Stimulated activated naive CD4-positive, alpha-beta T cell treated with Interleukin-2 at 50 U/mL for 16 hours (primary cell): ENCODE data around the gene SLC2A6.
"Not testable (repeated sequence)": the region's sequence is repeated elsewhere in the genome, so short reads cannot be mapped to it uniquely, and the experiment has no call there.

Experiments
- DNase-seq: peaks from one replicate; lab custom pipeline; 2025; lab: John Stamatoyannopoulos, UW

SLC2A6 gene

DNA sequence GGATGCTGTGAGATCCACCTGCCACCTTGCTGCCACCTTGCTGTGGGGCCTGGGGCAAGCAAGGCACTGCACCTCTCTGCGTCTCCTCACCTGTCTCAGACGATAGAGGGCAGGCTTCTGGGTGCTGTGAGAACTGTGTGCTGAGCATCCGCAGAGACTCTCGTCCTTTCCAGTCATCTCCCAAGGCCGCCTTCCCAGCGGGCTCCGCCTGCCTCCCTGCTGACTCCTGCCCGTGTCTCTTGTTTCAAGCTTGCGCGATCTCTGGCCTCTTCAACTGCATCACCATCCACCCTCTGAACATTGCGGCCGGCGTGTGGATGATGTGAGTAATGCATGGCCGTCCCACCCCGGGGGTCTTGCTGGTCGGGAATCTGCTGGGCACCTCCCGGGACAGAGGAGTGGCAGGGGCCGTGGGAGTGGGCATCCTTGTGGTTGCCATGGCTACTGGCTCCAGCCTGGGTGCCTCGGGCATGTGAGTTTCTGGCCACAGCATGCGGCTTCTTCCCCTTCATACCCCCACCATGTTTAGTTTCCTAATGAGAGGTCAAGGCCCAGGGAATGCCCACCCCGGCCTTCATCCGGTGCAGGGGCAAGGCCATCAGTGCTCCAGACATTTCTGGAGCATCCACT lies 15.6 kb downstream of the SLC2A6 start:
- DNase-seq = no peak

DNA sequence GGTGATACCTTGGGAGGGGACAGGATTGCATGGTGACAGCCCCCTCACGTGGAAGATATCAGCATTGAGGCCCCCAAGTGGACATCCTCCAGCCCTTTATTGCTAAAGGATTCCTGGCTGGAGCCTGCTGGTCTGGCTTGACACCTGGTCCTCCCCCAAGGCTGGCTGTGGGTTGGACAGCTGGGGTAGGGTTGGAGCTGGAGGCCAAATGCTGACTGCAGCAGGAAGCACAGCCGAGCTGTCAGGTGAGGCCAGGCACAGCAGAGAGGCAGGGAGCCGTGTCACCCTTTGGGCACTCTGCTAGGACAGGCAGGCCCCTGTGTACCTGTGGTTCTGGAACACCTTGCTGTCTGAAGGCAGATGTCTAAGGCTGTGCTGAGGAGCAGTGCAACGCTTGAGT lies 16.9 kb downstream of the SLC2A6 start:
- no peak for DNase-seq

DNA sequence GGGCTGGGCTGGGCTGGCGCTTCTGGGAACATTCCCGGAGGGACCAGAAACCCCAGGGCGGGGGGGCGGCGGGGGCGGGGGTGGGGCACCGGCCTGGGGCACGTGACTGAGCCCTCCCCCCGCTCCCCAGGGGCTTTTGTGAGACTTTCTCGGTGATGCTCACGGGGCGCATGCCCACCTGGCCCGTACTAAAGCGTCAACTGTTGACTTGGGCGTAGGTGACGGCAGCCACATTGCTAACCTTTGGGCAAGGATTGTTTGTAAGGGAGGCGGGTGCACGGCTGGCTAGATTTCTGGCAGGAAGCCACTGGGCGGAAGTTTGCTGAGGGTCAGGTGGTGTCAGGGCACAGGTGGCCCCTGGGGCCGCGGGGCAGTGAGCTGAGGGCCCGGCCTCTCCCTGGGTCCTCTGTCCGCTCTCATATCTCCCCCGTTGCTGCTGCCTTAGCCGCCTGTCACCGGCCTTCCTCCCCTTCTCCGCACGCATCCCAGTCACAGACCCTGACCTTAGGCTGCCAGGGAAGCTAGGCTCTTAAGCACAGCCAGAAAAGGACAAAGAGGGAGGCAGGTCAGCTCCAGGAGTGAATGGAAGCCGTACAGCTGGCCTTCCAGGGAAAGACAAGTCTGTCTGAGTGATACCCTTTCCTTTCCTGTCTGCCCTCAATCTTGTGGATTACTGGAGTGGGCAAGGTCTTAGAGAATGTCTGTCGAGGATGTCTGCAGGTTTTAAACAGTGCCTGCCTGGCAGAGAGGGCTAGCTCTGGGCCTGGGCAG lies 18.3 kb downstream of the SLC2A6 start:
- peak; percentile 22 for DNase-seq

DNA sequence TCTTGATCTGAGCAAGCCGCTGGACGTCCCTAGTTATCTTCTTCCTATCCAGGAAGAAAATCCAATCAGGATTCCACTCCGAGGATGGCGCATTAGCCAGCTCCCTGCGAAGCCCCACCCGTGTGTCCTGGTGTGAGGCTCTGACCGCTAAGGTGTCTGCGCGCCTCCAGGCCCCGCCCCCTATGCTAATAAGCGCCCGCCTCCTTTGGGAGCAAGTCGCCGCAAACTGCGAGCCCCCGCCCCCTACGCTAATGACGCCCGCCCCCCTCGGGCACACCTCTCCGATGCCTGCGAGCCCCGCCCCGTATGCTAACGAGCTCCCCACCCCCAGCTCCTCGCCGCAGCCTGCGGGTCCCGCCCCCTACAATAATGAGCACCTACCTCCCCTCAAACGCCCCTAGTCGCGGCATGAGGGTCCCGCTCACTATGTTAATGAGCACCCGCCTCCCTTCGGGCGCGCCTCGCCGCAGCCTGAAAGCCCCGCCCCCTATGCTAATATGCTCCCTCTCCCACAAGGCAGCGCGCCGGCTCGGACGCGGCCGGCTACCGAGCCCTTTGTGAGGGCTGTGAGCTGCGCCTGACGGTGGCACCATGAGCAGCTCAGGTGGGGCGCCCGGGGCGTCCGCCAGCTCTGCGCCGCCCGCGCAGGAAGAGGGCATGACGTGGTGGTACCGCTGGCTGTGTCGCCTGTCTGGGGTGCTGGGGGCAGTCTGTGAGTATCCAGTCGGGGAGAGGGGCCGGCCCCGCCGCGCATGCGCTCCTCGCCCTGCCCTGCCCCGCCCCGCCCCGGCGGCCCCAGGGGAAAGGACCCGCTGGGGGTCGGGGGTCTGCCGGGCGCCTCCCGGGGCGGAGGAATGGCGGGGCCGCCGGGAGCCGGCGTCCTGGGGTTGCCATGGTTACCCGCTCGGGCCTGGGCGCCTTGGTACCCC lies 19.2 kb downstream of the SLC2A6 start, which contains the start of gene CACFD1:
Gene CACFD1, plus strand, starts transcription at position 503 of the 929 bp plus-strand sequence. Its CDS starts 89 bp downstream, at position 592.
- peak; percentile 93 for DNase-seq

DNA sequence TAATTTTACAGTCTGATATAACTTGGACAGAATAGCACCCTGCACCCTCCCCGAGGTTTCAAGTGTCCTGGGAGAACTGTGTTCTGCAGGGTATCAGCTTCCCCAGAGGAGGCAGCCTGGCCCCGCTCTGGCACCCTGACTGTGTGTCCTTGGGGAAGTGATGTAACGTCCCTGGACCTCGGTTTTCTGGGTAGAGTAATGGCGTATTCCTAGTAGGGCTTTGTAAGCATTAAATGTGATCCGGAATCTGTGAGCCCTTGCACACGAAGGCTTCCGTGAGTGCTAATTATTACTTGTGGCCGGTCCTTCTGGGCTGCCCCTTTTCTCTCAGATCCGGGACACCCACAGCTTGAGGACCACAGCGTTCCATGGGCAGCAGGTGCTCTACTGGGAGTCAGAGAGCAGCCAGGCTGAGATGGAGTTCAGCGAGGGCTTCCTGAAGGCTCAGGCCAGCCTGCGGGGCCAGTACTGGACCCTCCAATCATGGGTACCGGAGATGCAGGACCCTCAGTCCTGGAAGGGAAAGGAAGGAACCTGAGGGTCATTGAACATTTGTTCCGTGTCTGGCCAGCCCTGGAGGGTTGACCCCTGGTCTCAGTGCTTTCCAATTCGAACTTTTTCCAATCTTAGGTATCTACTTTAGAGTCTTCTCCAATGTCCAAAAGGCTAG lies 20.1 kb downstream of the SLC2A6 start:
- no peak for DNase-seq

DNA sequence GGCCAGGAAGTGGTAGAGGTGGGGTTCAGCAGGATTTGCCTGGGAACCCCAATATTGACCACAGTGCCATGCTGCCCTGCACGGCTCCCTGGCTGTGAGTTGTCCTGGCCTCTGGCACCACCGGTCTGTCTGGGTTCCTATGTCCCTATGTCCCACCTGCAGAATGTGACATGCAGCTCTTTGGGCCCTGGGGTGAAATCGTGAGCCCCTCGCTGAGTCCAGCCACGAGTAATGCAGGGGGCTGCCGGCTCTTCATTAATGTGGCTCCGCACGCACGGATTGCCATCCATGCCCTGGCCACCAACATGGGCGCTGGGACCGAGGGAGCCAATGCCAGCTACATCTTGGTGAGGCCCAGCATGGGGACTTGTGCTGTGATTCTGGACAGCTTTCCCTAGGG lies 21.2 kb downstream of the SLC2A6 start:
- DNase-seq = no peak

DNA sequence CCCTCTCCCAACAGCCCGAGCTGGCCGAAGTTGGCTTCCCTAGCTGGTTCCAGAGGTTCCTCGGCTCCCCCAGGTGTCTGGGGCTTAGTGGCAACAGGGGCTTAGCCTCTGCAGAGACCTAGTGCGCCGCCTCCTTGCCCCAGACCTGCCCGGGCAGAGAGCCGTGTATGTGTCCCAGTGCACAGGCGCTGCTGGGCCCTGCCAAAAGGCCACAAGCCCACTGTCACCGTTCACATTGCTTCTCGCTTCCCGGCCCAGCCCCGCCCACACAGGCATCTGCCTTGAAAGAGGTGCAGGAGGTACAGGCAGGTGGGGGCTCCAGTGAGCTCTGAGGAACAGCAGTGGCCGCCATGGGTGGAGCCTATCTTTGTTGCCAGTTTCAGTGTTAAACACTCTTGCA lies 21.7 kb downstream of the SLC2A6 start:
- DNase-seq = no peak

DNA sequence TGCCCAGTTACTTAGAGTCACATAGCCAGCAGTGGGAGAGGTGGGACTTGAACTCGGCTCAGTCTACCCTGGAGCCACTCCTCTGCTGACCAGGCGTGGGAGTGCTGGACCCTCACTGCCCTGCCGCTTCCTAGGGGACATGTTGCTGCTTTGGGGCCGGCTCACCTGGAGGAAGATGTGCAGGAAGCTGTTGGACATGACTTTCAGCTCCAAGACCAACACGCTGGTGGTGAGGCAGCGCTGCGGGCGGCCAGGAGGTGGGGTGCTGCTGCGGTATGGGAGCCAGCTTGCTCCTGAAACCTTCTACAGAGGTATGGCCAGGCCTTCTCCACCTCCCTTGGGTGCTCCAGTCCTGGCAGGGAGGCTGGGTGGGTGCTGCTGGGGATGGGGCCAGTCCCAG lies 22.5 kb downstream of the SLC2A6 start:
- DNase-seq = no peak

DNA sequence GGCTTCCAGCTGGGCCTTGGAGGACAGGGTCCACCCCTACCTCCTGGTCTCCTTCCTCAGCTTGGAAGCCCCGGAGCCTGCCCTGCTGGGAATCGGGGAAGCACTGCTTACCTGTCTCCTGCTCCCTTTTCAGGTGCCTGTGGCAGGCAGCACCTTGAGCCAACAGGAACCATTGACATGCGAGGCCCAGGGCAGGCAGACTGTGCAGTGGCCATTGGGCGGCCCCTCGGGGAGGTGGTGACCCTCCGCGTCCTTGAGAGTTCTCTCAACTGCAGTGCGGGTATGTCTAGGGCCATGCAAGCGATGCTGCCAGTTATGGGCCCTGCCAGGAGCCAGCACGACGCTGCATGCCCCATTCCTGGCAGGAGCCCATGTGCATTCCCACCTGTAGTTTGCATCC lies 23.0 kb downstream of the SLC2A6 start:
- DNase-seq = no peak

DNA sequence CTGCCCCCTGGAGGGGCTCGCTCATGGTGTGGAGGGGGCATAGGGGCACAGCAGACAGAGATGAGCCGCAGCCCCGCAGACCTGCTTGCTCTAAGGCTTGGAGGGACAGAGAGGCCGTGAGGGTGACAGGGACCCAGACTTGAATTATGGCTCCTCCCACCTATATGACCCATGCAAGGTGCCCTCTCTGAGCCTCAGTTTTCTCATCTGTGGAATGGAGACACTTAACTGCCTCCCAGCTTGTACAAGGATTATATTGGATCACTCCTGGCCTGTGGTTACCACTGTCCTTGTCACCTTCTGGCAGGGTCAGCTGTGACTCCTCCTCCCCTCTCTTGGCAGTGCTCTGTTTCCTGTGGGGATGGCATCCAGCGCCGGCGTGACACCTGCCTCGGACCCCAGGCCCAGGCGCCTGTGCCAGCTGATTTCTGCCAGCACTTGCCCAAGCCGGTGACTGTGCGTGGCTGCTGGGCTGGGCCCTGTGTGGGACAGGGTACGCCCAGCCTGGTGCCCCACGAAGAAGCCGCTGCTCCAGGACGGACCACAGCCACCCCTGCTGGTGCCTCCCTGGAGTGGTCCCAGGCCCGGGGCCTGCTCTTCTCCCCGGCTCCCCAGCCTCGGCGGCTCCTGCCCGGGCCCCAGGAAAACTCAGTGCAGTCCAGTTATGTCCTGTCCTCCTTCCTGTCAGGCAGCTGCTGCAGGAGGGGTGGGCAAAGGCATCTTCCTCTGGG lies 23.8 kb downstream of the SLC2A6 start:
- DNase-seq = no peak

DNA sequence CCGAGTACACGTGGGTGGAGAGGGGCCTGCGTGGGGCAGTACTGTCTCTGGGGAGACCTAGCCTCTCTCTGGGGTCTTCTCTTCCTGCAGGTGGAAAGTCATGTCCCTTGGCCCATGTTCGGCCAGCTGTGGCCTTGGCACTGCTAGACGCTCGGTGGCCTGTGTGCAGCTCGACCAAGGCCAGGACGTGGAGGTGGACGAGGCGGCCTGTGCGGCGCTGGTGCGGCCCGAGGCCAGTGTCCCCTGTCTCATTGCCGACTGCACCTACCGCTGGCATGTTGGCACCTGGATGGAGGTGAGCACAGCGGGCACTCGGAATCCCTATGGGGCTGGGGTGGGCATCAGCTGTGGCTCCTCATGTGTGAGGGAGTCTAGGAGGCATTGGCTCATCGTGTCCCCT lies 24.6 kb downstream of the SLC2A6 start:
- DNase-seq = no peak

DNA sequence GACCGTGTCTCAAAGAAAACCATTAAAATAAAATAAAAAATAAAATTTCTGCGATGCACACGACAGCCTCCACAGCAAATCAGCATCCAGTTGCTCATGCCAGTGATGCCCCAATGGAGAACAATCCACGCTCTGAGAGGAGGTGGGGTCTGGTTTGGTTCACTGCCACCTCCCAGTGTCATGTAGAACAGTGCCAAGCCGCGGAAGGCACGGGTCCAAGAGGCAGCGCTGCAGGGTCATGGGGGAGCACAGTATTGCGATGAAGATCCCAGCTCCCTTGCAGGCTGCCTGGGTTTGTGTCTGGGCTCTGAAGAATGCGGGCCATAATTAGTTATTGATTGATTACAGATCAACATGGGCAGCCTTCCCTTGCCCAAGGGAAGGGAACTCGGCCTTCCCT lies 25.2 kb downstream of the SLC2A6 start:
- DNase-seq = no peak

DNA sequence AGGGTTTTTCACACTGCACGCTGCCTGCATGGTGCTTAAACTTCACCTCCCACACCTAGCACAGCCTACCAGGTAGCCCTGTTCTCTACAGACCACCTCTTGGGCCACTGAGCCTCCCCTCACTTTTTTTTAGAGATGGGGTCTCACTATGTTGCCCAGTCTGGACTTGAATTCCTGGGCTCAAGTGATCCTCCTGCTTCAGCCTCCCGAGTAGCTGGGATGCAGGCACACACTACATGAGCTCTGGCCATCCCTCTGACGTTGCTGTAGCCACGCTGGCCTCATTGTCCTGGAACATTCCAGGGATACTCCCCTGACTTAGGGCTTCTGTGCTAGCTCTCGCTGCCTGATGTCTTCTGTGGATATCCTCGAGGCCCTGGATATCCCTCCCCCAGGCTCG lies 26.3 kb downstream of the SLC2A6 start:
- DNase-seq = no peak

DNA sequence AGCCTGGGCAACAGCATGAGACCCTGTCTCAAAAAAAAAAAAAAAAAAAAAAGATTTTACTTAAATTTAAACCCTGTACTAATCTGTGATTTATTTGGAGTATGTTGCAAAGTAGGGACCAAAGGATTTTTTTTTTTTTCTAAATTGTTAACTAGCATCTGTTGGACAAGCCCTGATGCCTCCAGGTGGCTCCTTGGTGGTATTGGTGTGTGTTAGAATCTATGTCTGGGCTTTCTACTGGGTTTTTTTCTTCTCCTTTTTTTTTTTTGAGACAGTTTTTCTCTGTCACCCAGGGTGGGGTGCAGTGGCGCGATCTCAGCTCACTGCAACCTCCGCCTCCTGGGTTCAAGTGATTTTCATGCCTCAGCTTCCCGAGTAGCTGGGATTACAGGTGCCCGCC lies 27.0 kb downstream of the SLC2A6 start:
- not testable (repeated sequence) for DNase-seq

DNA sequence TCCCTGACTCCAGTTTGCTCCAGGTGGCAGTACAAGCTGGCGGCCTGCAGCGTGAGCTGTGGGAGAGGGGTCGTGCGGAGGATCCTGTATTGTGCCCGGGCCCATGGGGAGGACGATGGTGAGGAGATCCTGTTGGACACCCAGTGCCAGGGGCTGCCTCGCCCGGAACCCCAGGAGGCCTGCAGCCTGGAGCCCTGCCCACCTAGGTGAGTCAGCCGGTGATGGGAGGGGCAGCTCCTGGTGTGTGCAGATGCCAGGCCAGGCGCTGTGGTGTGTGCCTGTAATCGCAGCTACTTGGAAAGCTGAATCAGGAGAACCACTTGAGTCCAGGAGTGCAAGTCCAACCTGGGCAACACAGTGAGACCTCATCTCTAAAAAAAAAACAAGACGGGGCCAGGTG lies 29.1 kb downstream of the SLC2A6 start:
- no peak for DNase-seq

DNA sequence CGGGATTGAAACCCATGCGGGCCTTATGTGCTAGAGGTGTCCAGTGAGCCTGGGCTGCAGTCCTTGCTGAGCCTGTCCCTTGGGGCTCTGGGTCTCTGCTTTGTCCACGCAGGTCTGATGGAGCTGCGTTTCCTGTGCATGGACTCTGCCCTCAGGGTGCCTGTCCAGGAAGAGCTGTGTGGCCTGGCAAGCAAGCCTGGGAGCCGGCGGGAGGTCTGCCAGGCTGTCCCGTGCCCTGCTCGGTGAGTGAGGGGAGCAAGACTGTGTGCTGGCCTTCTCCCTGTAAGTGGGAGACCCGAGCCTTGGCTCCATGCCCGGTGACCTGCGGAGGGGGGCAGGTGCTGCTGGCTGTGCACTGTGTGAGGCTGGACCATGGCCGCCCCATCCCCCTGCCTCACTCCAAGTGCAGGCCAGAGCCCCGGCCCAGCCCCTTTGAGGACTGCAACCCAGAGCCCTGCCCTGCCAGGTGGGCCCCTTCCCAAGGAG lies 30.4 kb downstream of the SLC2A6 start:
- DNase-seq = no peak

DNA sequence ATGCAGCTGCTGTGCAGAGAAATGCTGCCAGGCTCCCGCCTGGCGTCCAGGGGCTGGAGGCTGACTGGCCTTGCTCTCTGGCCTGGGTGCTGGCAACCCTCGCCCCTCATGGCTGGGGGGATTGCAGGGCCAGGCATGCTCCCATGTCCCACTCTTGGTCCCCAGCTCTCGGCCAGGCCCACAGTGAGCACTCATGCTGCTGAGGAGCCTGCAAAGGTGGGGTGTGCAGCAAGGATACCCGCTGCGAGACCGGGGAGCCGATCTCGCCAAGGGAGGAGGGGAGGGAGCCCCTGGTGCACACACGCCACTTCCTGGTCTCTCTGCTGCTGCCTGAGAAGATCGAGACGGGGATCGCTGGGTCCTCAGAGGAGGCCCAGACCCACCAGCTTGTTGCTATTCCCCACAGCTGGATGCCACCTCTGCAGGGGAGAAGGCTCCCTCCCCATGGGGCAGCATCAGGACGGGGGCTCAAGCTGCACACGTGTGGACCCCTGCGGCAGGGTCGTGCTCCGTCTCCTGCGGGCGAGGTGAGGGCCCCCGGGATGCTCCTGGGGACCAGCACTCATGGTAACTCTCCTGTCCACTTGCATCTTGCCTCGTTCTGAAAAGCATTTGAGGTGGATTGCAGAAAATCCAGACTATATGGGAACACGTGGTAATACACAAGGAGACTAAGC lies 33.5 kb downstream of the SLC2A6 start:
- DNase-seq = no peak

DNA sequence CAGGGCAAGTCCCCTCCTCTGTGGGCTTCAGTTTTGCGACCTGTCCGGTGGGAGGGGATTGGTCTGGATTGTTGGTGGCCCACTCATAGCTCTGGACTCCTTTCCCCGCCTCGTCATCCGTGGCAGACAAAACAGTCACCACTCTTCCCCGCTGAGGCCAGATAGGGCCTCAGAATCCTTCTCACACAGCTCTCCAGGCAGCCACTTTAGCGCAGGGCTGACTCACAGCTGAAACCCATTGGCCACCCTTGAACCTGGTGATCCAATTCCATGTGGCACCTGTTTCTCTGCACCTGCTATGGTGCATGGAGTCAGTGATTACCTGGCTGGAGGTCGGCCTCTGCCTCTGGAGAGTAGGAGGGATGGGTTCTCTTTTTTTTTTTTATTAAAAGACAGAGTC lies 34.9 kb downstream of the SLC2A6 start:
- no peak for DNase-seq

DNA sequence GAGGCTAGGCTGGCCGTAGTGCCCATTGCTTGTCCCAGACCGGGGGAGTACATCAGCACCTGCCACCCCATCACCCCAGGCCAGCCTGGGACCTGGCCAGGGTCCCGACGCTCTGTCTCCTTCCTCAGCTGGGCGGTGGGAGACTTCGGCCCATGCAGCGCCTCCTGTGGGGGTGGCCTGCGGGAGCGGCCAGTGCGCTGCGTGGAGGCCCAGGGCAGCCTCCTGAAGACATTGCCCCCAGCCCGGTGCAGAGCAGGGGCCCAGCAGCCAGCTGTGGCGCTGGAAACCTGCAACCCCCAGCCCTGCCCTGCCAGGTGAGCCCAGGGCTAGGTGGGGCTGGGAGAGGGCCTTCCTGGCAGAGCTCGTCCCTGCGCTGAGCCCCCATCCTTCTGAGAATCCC lies 35.7 kb downstream of the SLC2A6 start:
- DNase-seq = no peak

DNA sequence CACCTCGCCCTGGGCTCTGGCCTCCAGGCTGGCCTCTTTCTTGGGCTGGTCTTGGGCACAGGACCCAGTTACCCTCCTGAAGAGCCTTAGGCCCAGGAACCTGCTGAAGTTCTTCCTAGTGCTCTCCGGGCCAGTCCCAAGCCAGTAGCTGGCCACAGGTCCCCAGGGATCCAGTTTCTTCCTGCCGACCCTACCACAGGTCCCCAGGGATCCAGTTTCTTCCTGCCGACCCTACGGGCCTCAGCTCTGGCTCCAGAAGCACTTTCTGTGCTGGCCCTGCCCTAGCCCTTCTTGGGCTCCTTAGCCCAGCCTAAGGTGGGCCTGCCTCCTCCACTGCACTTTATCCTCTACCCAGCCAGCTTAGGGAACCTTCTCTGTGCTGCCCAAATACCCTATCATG lies 37.3 kb downstream of the SLC2A6 start:
- no peak for DNase-seq

DNA sequence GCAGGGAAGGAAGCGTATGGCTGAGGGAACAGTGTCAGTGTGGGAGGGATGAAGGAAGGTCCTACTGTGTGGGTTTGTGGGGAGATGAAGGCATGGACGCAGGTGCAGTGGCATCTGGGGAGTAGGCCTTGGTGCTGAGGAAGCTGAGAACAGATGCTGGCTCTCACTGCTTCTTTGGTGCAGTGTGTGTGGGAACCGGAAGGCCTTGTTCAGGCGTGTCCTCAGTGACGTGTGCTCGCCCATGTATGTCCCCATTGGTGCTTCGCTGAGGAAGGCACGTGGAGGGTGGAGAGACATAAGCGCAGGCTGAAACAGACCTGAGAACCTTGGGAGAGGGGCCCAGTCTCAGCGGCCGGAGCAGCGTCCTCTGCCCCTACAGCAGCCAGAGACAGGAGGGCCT lies 38.0 kb downstream of the SLC2A6 start:
- DNase-seq = no peak
